HG02610 (cell line): Measurements from ENCODE around the gene ZCRB1.
"Not testable (repeated sequence)": the region's sequence is repeated elsewhere in the genome, so short reads cannot be mapped to it uniquely, and the experiment has no call there.

Experiments used
- ATAC-seq: cut with Tn5 transposase; IDR thresholded peaks from one replicate; pipeline ENCODE4 v1.9.1; 2021; ENCODE audit warnings: mild to moderate bottlenecking, moderate library complexity; ENCODE audit not compliant: unreplicated experiment

Gene ZCRB1

GRCh38 chr12:42332301-42333285 is 6.7 kb upstream of the ZCRB1 start:
- ATAC-seq, result peak; percentile 75

GRCh38 chr12:42330097-42330496 is 4.2 kb upstream of the ZCRB1 start:
- not testable (repeated sequence) for ATAC-seq

DNA sequence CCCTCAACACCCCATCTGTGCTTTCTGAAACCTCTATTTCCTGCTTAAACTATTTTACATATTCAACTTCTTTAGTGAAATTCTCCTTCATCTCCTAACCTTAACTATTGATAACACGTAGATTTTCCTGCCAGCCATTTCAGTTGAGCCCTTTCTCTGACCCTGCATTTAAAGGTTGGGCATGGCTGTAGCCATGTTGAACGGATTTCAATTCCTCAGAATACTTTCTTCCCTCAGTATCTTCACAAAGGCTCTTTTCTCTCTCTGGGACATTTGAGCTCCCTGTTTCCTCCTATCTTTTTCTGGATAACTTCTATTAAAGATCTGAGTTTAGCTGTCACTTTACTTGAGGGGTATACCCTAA is 1.3 kb upstream of the ZCRB1 start:
- no peak for ATAC-seq

- ATAC-seq, result peak; percentile 25
These were observed 790 bp upstream of the ZCRB1 start for GRCh38 chr12:42326541-42327226.

- ATAC-seq, result no peak
These were observed 605 bp downstream of the ZCRB1 start for GRCh38 chr12:42325326-42325652.

DNA sequence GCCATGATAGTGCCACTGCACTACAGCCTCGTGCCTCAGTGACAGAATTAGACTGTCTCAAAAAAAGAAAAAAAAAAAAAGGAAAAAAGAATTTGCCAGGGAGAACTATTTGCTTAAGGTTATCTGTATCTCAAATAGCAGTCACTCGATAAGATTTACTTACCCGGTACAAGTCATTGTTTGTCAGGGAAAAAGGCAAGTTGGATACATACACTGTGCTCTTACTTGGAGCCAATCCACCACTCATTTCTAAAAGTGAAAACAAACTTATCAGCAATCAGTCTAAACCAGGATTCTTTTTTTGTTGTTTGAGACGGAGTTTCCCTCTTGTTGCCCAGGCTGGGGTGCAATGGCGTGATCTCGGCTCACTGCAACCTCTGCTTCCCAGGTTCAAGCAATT is 2.0 kb downstream of the ZCRB1 start:
- no peak for ATAC-seq

- ATAC-seq, result no peak
These were observed 3.3 kb downstream of the ZCRB1 start for GRCh38 chr12:42322567-42322966.

- no peak for ATAC-seq
These were observed 5.1 kb downstream of the ZCRB1 start for GRCh38 chr12:42320796-42321195.

DNA sequence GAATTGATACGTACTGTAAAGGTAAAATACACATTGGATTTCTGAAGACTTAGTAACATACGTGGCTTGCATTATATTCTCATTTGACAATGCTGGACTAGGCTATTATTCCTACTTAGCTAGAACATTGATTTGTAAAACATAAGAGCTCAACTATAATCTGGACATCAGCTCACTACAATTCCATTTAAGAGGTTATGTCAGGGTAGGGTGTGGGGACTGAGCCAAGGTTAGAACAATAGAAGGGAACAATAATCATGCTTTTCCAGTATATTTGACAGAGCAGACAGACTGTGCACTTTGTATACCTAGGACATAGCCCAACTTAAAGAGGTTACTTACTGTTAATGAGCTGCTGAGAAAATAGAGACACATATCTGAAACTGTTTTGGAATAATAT is 10.8 kb downstream of the ZCRB1 start:
- no peak for ATAC-seq

DNA sequence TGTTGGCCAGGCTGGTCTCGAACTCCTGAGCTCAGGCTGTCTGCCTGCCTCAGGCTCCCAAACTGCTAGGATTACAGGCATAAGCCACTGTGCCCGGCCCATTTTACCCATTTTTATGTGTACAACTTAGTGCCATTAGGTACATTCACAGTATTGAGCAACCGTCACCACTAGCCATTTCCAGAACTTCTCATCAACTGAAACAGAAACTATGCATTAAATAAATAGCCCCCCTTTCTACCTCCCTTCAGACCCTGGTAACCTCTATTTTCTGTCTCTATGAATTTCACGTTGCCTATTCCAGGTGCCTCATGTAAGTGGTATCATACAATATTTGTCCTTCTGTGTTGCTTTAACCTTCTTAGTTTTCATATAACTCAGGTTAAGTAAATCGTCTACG is 15.9 kb downstream of the ZCRB1 start:
- ATAC-seq, result no peak

GRCh38 chr12:42308390-42308789 is 17.5 kb downstream of the ZCRB1 start:
- ATAC-seq, result no peak

DNA sequence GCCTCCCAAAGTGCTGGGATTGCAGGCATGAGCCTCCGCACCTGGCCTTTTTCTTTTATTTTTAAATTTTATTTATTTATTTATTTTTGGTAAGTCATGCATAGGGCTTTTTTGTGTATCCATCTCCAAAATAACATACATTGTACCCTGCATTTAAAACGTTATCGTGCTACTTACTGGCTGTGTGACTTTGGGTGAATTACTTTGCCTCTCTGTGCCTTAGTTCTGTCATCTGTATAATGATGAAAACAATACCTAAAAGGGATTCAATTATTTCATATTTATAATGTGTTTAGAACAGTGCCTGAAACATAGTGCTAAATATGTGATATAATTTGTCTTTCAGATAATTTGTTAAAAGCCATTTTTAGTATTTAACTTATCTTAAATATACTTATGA is 19.6 kb downstream of the ZCRB1 start:
- no peak for ATAC-seq

GRCh38 chr12:42299392-42300308 is 26.2 kb downstream of the ZCRB1 start:
- peak; percentile 93 for ATAC-seq

DNA sequence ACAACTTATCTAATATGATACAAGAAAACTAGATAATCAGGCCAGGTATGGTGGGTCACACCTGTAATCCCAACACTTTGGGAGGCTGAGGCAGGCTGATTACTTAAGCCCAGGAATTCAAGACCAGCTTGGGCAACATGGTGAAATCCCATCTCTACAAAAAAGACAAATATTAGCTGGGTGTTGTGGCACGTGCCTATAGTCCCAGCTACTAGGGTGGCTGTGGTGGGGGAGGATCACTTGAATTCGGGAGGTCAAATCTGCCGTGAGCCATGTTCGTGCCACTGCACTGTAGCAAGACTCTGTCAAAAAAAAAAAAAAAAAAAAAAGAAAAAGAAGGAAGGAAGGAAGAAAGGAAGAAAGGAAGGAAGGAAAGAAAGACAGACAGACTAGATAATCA is 27.0 kb downstream of the ZCRB1 start:
- no peak for ATAC-seq

GRCh38 chr12:42296503-42297109 is 29.3 kb downstream of the ZCRB1 start:
- ATAC-seq, result no peak

DNA sequence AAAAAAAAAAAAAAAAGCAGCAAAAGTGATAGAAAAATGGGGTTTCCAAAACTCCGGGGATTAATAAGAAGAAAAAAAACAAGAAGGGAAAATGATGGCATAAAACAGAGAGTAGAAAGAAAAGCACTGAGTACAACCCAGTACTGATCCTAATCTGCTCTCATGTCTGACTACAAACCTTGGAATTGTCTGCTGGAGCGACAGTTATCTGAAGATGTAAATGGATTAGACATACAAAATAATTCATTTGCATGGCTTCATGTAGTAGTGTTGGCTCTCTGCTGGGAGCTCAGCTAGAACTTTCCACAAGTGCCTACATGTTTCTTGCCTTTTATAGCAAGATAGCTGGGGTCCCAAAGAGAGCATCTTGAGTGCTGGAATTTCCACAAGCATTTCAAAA is 34.2 kb downstream of the ZCRB1 start:
- ATAC-seq, result no peak

DNA sequence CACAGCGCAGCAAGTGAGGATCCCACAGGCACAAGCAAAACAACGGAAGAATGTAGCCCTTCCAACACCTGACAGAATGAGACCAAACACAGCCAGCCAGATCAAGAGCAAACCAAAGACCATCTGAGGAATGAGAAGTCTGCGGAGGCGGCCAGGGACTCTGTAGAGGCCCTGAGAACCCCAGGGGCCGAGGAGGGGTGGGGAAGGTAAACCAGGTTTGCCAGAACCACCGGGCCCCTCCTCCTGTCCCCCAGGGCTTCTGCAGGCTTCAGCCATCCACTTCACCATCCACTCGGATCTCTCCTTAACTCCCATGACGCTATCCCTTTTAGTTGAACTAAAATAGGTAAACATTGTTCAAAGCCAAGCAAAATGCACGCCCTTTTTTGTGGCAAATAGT is 37.4 kb downstream of the ZCRB1 start:
- ATAC-seq, result no peak

DNA sequence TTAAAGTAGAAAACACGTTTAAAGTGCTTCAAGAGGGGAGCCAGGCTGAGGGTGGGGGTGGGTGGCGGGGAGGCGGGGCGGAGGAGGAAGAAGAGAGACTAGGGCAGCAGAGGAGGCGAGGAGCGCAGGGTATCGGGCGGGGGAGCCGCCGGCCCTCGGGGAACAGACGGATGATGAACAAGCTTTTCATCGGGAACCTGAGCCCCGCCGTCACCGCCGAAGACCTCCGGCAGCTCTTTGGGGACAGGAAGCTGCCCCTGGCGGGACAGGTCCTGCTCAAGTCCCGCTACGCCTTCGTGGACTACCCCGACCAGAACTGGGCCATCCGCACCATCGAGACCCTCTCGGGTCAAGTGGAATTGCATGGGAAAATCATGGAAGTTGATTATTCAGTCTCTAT is 39.2 kb downstream of the ZCRB1 start:
- no peak for ATAC-seq

DNA sequence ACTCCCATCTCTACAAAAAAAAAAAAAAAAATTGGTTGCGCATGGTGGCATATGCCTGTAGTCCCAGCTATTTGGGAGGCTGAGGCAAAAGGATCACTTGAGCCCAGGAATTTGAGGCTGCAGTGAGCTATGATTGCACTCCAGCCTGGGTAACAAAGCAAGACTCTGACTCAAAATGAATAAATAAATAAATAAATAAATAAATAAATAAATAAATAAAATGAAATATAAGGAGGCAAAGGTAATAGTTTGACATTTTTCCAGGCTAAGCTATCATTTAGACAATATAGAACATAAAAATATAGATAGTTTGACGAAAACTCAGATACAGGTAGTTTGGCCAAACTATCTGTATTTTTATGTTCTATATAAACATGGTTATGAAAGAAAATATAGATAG is 40.5 kb downstream of the ZCRB1 start:
- no peak for ATAC-seq

DNA sequence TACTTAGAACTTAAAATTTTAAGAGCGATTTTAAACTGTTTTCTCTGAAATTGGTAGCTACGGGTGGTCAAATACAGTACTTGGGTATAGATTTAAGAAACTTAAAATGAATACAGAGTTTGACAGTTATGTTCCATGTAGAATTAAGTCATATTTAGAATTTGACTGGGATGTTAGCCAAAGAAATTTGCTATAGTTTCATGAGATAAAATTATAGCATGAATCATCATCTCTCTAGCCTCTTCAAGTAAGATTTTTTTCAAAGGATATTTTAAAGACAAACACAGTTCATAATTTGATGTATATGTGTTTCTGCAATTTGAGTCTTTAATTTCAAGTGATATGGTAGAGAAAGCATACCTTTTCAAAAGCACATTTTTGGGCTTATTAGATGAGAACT is 41.0 kb downstream of the ZCRB1 start:
- no peak for ATAC-seq

DNA sequence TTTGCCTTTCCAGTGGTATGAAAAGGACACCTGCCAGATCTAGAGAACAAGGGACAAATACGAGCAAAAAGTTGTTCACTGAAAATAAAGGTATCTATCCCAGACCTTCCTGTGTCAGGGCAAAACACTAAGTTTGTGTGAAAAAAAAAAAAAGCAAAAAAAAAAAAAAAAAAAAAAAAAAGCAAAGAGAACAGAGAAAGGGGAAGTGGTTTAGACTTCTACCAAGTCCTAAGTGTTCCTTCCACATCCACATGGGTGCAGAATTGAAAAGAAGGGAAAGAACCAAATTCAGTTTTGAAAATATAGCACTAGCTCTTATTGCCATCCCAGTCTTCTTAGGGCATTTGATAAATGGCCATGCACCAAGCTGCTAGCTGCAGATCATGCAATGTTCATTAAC is 41.7 kb downstream of the ZCRB1 start:
- peak; percentile 60 for ATAC-seq
